MM.1S (cell line): ENCODE results near the gene OGG1.

ENCODE experiments used
- CTCF ChIP-seq: fragments of 300-600 bp; sonication (generic); IDR thresholded peaks from 2 replicates; pipeline ENCODE4 v1.5.1; 2016; ENCODE audit warnings: antibody characterized with exemption, low read length, mixed read lengths
- EZH2 ChIP-seq: fragments of 300-600 bp; sonication (generic); optimal IDR thresholded peaks from 2 replicates; pipeline ENCODE3; 2017; ENCODE audit warnings: low read depth, mild to moderate bottlenecking, antibody characterized with exemption, low read length, mixed read lengths

GRCh38 chr3:9710174-9710739, 39.5 kb upstream of the OGG1 start:
- TF ChIP-seq CTCF, result no peak
- no peak for TF ChIP-seq EZH2
